22Rv1 (cell line): ENCODE results near the gene TM4SF18.

Experiments
- ZFX ChIP-seq: fragments of 450-650 bp; IDR thresholded peaks from 2 replicates; pipeline ENCODE4 v1.6.1; 2017; ENCODE audit warnings: antibody characterized with exemption, borderline replicate concordance
- TF ChIP-seq, protein P1 (sequence below): fragments of 450-650 bp; IDR thresholded peaks from 2 replicates; pipeline ENCODE4 v1.5.1; 2017; ENCODE audit warnings: mild to moderate bottlenecking

DNA sequence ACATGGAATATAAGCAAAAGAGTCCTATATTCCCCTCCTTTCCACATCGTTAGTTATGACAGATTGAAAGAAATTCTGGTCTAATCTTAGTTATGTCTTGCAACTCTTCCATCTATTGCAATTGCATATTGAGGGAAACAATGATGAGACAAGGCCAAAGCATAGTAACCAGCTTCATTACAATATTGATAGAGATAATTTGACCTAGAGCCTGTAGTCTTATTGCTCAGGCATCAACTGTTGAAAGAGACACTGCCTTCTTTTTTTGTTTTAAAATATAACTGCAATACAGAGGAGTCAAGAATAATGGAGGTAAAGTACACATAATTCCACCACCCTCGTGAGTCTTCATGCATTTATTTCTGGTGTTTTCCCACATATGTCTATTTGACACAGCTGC lies 2.0 kb downstream of the TM4SF18 start:
- TF ChIP-seq, protein P1, sequence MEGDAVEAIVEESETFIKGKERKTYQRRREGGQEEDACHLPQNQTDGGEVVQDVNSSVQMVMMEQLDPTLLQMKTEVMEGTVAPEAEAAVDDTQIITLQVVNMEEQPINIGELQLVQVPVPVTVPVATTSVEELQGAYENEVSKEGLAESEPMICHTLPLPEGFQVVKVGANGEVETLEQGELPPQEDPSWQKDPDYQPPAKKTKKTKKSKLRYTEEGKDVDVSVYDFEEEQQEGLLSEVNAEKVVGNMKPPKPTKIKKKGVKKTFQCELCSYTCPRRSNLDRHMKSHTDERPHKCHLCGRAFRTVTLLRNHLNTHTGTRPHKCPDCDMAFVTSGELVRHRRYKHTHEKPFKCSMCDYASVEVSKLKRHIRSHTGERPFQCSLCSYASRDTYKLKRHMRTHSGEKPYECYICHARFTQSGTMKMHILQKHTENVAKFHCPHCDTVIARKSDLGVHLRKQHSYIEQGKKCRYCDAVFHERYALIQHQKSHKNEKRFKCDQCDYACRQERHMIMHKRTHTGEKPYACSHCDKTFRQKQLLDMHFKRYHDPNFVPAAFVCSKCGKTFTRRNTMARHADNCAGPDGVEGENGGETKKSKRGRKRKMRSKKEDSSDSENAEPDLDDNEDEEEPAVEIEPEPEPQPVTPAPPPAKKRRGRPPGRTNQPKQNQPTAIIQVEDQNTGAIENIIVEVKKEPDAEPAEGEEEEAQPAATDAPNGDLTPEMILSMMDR: no peak
- TF ChIP-seq ZFX: no peak
